ENCODE results near the gene PCDHB5.
"Not testable (repeated sequence)": the region's sequence is repeated elsewhere in the genome, so short reads cannot be mapped to it uniquely, and the experiment has no call there.

Gene PCDHB5

GRCh38 chr5:141155540-141156374 lies 20.8 kb downstream of the PCDHB5 start:
- no peak for DNase-seq

GRCh38 chr5:141157356-141157755 lies 22.4 kb downstream of the PCDHB5 start:
- not testable (repeated sequence) for DNase-seq

GRCh38 chr5:141157901-141158300 lies 22.9 kb downstream of the PCDHB5 start:
- not testable (repeated sequence) for DNase-seq

GRCh38 chr5:141172381-141173204 lies 37.6 kb downstream of the PCDHB5 start, which contains the start of gene PCDHB7:
Gene PCDHB7 (plus strand): TSS chr5:141172644. CDS start chr5:141172836, 192 bp downstream.
- DNase-seq, result no peak

- not testable (repeated sequence) for DNase-seq
These were observed 39.5 kb downstream of the PCDHB5 start for GRCh38 chr5:141174291-141175104.

- no peak for DNase-seq
These were observed 40.9 kb downstream of the PCDHB5 start for GRCh38 chr5:141175933-141176332.

- not testable (repeated sequence) for DNase-seq
These were observed 42.7 kb downstream of the PCDHB5 start, which contains the start of gene PCDHB8 for GRCh38 chr5:141177577-141178191. Gene PCDHB8 (plus strand): TSS chr5:141177790. CDS start chr5:141178035, 245 bp downstream.

- DNase-seq, result not testable (repeated sequence)
These were observed 44.4 kb downstream of the PCDHB5 start for GRCh38 chr5:141179371-141179770.

GRCh38 chr5:141179876-141180275 lies 44.9 kb downstream of the PCDHB5 start:
- not testable (repeated sequence) for DNase-seq

- no peak for DNase-seq
These were observed 45.3 kb downstream of the PCDHB5 start for GRCh38 chr5:141180313-141180712.

- no peak for DNase-seq
These were observed 47.2 kb downstream of the PCDHB5 start, which contains the start of gene PCDHB16 for GRCh38 chr5:141182248-141182647. Gene PCDHB16 (plus strand): TSS chr5:141182387. CDS start chr5:141182560, 173 bp downstream.

- not testable (repeated sequence) for DNase-seq
These were observed 49.3 kb downstream of the PCDHB5 start for GRCh38 chr5:141184117-141184855.

GRCh38 chr5:141186897-141187512 lies 52.0 kb downstream of the PCDHB5 start, which contains the start of gene PCDHB9:
Gene PCDHB9 (plus strand): TSS chr5:141187161. CDS start chr5:141187319, 158 bp downstream.
- DNase-seq, result no peak

Measured in activated CD4-positive, CD25-positive, alpha-beta regulatory T cell treated with anti-CD3 and anti-CD28 coated beads, Interleukin-2, amount 50 U/mL, for 72 hours (primary cell).